KBM-7 (cell line): Measurements from ENCODE around the gene GPC6.

Source experiments
- DNase-seq: peaks from one replicate; pipeline ENCODE4 v3.0.0-alpha.2; 2015
- in situ Hi-C: fragments of 300-500 bp; cut with MboI; formaldehyde crosslinking; loops from 2 replicates; pipeline ENCODE4 v1.14.3; 2020; ENCODE audit warnings: low sequenced_read_pairs, low pct_unique_long_range_greater_than_20kb, mixed read lengths

Gene GPC6

GRCh38 chr13:93984052-93984451 is 757.4 kb downstream of the GPC6 start:
- DNase-seq, result no peak
- in situ Hi-C loops, result no loop called here

- no peak for DNase-seq
- in situ Hi-C loops, result no loop called here
These were observed 758.3 kb downstream of the GPC6 start for GRCh38 chr13:93984876-93985275.

- in situ Hi-C loops, result no loop called here
- DNase-seq, result no peak
These were observed 760.9 kb downstream of the GPC6 start for GRCh38 chr13:93987458-93987857.

- no peak for DNase-seq
- in situ Hi-C loops, result no loop called here
These were observed 765.0 kb downstream of the GPC6 start for GRCh38 chr13:93991569-93991968.

GRCh38 chr13:93996481-93996880 is 769.9 kb downstream of the GPC6 start:
- DNase-seq, result no peak
- in situ Hi-C loops, result no loop called here

- DNase-seq, result no peak
- in situ Hi-C loops, result no loop called here
These were observed 779.7 kb downstream of the GPC6 start for GRCh38 chr13:94006296-94006695.

GRCh38 chr13:94007072-94007471 is 780.5 kb downstream of the GPC6 start:
- in situ Hi-C loops, result no loop called here
- no peak for DNase-seq

GRCh38 chr13:94009701-94010100 is 783.1 kb downstream of the GPC6 start:
- in situ Hi-C loops, result no loop called here
- no peak for DNase-seq

GRCh38 chr13:94014461-94014860 is 787.9 kb downstream of the GPC6 start:
- DNase-seq, result no peak

GRCh38 chr13:94020426-94020825 is 793.8 kb downstream of the GPC6 start:
- in situ Hi-C loops, result no loop called here
- DNase-seq, result no peak

More at GRCh38 chr13:94014461-94014860, 787.9 kb downstream of the GPC6 start:
- in situ Hi-C loops, result no loop called here

- in situ Hi-C loops, result no loop called here
- no peak for DNase-seq
These were observed 794.2 kb downstream of the GPC6 start for GRCh38 chr13:94020833-94021232.

GRCh38 chr13:94028234-94028633 is 801.6 kb downstream of the GPC6 start:
- no peak for DNase-seq
- in situ Hi-C loops, result no loop called here

- DNase-seq, result no peak
- in situ Hi-C loops, result no loop called here
These were observed 802.0 kb downstream of the GPC6 start for GRCh38 chr13:94028650-94029049.

- in situ Hi-C loops, result no loop called here
- no peak for DNase-seq
These were observed 804.0 kb downstream of the GPC6 start for GRCh38 chr13:94030415-94031119.

- no peak for DNase-seq
- in situ Hi-C loops, result no loop called here
These were observed 805.0 kb downstream of the GPC6 start for GRCh38 chr13:94031609-94032008.

- DNase-seq, result no peak
- in situ Hi-C loops, result no loop called here
These were observed 806.5 kb downstream of the GPC6 start for GRCh38 chr13:94033098-94033497.

GRCh38 chr13:94033830-94034642 is 807.4 kb downstream of the GPC6 start:
- no peak for DNase-seq
- in situ Hi-C loops, result no loop called here

GRCh38 chr13:94050039-94050438 is 823.4 kb downstream of the GPC6 start:
- in situ Hi-C loops, result no loop called here
- DNase-seq, result no peak

- in situ Hi-C loops, result no loop called here
These were observed 824.1 kb downstream of the GPC6 start for GRCh38 chr13:94050686-94051085.

GRCh38 chr13:94053986-94054593 is 827.5 kb downstream of the GPC6 start:
- no peak for DNase-seq
- in situ Hi-C loops, result no loop called here

More at GRCh38 chr13:94050686-94051085, 824.1 kb downstream of the GPC6 start:
- DNase-seq, result no peak
